Measurements from ENCODE around the gene ASB8.
"Not testable (repeated sequence)": the region's sequence is repeated elsewhere in the genome, so short reads cannot be mapped to it uniquely, and the experiment has no call there.

Gene ASB8

GRCh38 chr12:48182631-48183030, 25.3 kb upstream of the ASB8 start:
- no peak for DNase-seq (ENCODE audit: low spot score)

GRCh38 chr12:48180857-48181495, 23.7 kb upstream of the ASB8 start:
- no peak for DNase-seq (ENCODE audit: low spot score)

- DNase-seq (ENCODE audit: low spot score), result no peak
These were observed 23.1 kb upstream of the ASB8 start for GRCh38 chr12:48180424-48180823.

- DNase-seq (ENCODE audit: low spot score), result no peak
These were observed 22.2 kb upstream of the ASB8 start for GRCh38 chr12:48179466-48179865.

- DNase-seq (ENCODE audit: low spot score), result no peak
These were observed 20.7 kb upstream of the ASB8 start for GRCh38 chr12:48177982-48178381.

- no peak for DNase-seq (ENCODE audit: low spot score)
These were observed 19.1 kb upstream of the ASB8 start for GRCh38 chr12:48176417-48176751.

GRCh38 chr12:48175613-48176416, 18.5 kb upstream of the ASB8 start:
- no peak for DNase-seq (ENCODE audit: low spot score)

- DNase-seq (ENCODE audit: low spot score), result no peak
These were observed 11.7 kb upstream of the ASB8 start for GRCh38 chr12:48169011-48169410.

- DNase-seq (ENCODE audit: low spot score), result peak; percentile 75
These were observed 8.0 kb upstream of the ASB8 start for GRCh38 chr12:48165089-48165981.

- no peak for DNase-seq (ENCODE audit: low spot score)
These were observed 7.1 kb upstream of the ASB8 start for GRCh38 chr12:48164451-48164850.

GRCh38 chr12:48163150-48163747, 5.9 kb upstream of the ASB8 start:
- DNase-seq (ENCODE audit: low spot score), result no peak

GRCh38 chr12:48160807-48161206, 3.5 kb upstream of the ASB8 start:
- no peak for DNase-seq (ENCODE audit: low spot score)

- no peak for DNase-seq (ENCODE audit: low spot score)
These were observed 2.7 kb upstream of the ASB8 start for GRCh38 chr12:48160046-48160445.

GRCh38 chr12:48157889-48158370, 615 bp upstream of the ASB8 start:
- no peak for DNase-seq (ENCODE audit: low spot score)

GRCh38 chr12:48156652-48157017, 680 bp downstream of the ASB8 start:
- peak; percentile 7 for DNase-seq (ENCODE audit: low spot score)

GRCh38 chr12:48155786-48156185, 1.5 kb downstream of the ASB8 start:
- DNase-seq (ENCODE audit: low spot score), result not testable (repeated sequence)

GRCh38 chr12:48151103-48151771, 6.1 kb downstream of the ASB8 start:
- DNase-seq (ENCODE audit: low spot score), result no peak

- DNase-seq (ENCODE audit: low spot score), result no peak
These were observed 11.3 kb downstream of the ASB8 start for GRCh38 chr12:48145981-48146380.

- no peak for DNase-seq (ENCODE audit: low spot score)
These were observed 13.4 kb downstream of the ASB8 start for GRCh38 chr12:48143898-48144297.

- DNase-seq (ENCODE audit: low spot score), result no peak
These were observed 14.3 kb downstream of the ASB8 start for GRCh38 chr12:48142818-48143674.

- DNase-seq (ENCODE audit: low spot score), result no peak
These were observed 22.3 kb downstream of the ASB8 start for GRCh38 chr12:48135027-48135426.

Measured in RKO (cell line).